Measurements from ENCODE around the gene MAGI2.

- TF ChIP-seq RAD21 (IDR thresholded peaks at IDR 0.05; ENCODE audit: low read depth) (no peak), ZNF274 (IDR thresholded peaks at IDR 0.05; ENCODE audit: low read depth, low read length) (no peak), ZBTB33 (IDR thresholded peaks at IDR 0.05; ENCODE audit: extremely low read depth, insufficient replicate concordance, low read length) (no peak), POLR2AphosphoS5 (IDR thresholded peaks at IDR 0.05; ENCODE audit: low read depth, low read length) (no peak), POLR2A (IDR thresholded peaks at IDR 0.05; ENCODE audit: borderline replicate concordance, extremely low read depth, insufficient read depth, insufficient read length) (no peak), CTCF (IDR thresholded peaks at IDR 0.05 in 2 of 3, conservative IDR thresholded peaks at IDR 0.05 in 1 of 3; ENCODE audit: borderline replicate concordance in 1 of 3, insufficient read depth in 1 of 3, low read depth in 2 of 3, low read length in 2 of 3) (no peak), EZH2 (IDR thresholded peaks at IDR 0.05) (no peak), FOSL1 (IDR thresholded peaks at IDR 0.05; ENCODE audit: low read depth) (no peak), CEBPB (IDR thresholded peaks at IDR 0.05; ENCODE audit: low read depth) (no peak), MAX (IDR thresholded peaks at IDR 0.05) (no peak), EZH2phosphoT487 (IDR thresholded peaks at IDR 0.05; ENCODE audit: borderline replicate concordance) (no peak), SIN3A (IDR thresholded peaks at IDR 0.05; ENCODE audit: low read depth) (no peak), ATF3 (IDR thresholded peaks at IDR 0.05) (no peak), JUND (IDR thresholded peaks at IDR 0.05) (no peak)
Measured at GRCh38 chr7:78407031-78407430, 1046.4 kb downstream of the MAGI2 start.
